ENCODE data around the gene AZI2. TPM values are rescaled to one million over a fixed set of nuclear protein-coding genes. Genes with fewer than 3 reads are reported as not detected.
A peak's percentile ranks its signal among the peaks of the same experiment; 100 is the strongest.

Gene AZI2
- polyA plus RNA-seq, 1 donor (not counting 4 experiments of a cell fraction or from before 2014, with no cell fraction given) = 81.8 TPM

DNA sequence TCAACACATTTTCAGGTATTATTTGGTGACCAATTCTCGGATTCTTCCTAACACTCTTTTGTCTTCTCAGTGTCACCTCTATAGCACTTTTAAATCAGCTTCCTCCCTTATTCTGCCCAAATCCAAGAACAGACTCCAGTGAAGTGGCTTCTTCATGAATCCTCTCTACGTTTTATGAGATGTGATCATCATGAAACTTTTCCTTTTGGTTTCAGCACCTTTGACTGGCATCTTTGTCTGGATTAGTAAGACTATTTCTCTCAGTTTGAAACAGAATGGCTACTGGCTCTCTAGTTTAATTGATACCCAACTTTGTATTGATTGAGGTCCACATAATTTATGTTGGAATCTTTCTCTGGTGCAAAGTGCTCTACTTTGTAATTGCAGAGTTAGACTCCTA, 61.6 kb downstream of the AZI2 start:
- no peak overlapping the region for H3K4me2 ChIP-seq (ENCODE audit: control insufficient read depth, extremely low read depth, insufficient read depth, low read depth, low read length)
- H3K79me2 ChIP-seq (ENCODE audit: control insufficient read depth, insufficient read depth, low read length) = no peaks in the 10 kb centered on the region
- H3K27ac ChIP-seq (ENCODE audit: control insufficient read depth, insufficient read depth, low read length) = no peak overlapping the region
- no peaks in the 10 kb centered on the region for H3K36me3 ChIP-seq (ENCODE audit: control insufficient read depth in 2 of 2, extremely low read depth in 1 of 2, insufficient read depth in 2 of 2, low read length in 2 of 2)
- H3K4me3 ChIP-seq (ENCODE audit: control insufficient read depth in 2 of 3, extremely low read depth in 1 of 3, insufficient read depth in 2 of 3, low read depth in 1 of 3, low read length in 3 of 3) = no peak overlapping the region
- no peaks in the 10 kb centered on the region for H4K20me1 ChIP-seq (ENCODE audit: control insufficient read depth, extremely low read depth, insufficient read depth, low read length)
- DNase-seq (ENCODE audit: low read depth, low spot score) (no peak), FAIRE-seq (no peak)
- H3K4me1 ChIP-seq (ENCODE audit: control insufficient read depth, extremely low read depth, insufficient read depth, low read length) = no peaks in the 10 kb centered on the region
- H3K9me1 ChIP-seq (ENCODE audit: control insufficient read depth, extremely low read depth, insufficient read depth, low read length) = no peaks in the 10 kb centered on the region
- H3K9me3 ChIP-seq (ENCODE audit: control insufficient read depth, low read depth, low read length) = no peaks in the 10 kb centered on the region
- TF ChIP-seq, protein P1, sequence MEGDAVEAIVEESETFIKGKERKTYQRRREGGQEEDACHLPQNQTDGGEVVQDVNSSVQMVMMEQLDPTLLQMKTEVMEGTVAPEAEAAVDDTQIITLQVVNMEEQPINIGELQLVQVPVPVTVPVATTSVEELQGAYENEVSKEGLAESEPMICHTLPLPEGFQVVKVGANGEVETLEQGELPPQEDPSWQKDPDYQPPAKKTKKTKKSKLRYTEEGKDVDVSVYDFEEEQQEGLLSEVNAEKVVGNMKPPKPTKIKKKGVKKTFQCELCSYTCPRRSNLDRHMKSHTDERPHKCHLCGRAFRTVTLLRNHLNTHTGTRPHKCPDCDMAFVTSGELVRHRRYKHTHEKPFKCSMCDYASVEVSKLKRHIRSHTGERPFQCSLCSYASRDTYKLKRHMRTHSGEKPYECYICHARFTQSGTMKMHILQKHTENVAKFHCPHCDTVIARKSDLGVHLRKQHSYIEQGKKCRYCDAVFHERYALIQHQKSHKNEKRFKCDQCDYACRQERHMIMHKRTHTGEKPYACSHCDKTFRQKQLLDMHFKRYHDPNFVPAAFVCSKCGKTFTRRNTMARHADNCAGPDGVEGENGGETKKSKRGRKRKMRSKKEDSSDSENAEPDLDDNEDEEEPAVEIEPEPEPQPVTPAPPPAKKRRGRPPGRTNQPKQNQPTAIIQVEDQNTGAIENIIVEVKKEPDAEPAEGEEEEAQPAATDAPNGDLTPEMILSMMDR (optimal IDR thresholded peaks at IDR 0.05 in 1 of 3, IDR thresholded peaks at IDR 0.05 in 1 of 3, conservative IDR thresholded peaks at IDR 0.05 in 1 of 3; ENCODE audit: extremely low read depth in 1 of 3, insufficient read depth in 2 of 3, low read length in 3 of 3) = no peak
- no peak for TF ChIP-seq EZH2 (IDR thresholded peaks at IDR 0.05; ENCODE audit: low read length)
- no peak overlapping the region for H3K9ac ChIP-seq (ENCODE audit: control insufficient read depth, extremely low read depth, insufficient read depth, low read length)
- no peak overlapping the region for H2AFZ ChIP-seq (ENCODE audit: control insufficient read depth, low read length)
- dilution Hi-C loops (cut with MboI; ENCODE audit: extremely low pct_ligation_motif_present, low sequenced_read_pairs) = no loop called here
- H3K27me3 ChIP-seq (ENCODE audit: control insufficient read depth, extremely low read depth, insufficient read depth, low read length) = no peaks in the 10 kb centered on the region

DNA sequence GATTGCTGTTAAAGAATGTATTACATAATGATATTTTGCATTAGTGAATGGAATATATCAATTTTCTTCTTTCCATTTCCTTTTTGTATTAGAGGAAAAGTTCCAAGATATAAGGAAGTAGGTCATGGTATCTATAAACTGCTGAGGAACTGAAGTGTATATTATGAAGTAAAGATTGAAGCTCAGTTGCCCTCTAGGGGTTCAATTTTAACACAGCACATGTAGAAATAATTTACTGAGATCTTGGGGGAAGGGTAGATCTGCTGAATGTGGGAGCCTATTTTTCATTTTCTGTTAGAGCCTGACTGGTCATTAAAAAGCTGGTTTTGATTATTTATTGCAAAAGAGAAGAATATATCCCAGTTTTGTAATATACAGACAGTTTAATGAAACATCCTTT, 62.0 kb downstream of the AZI2 start:
- H3K4me2 ChIP-seq (ENCODE audit: control insufficient read depth, extremely low read depth, insufficient read depth, low read depth, low read length) = no peak overlapping the region
- H3K9ac ChIP-seq (ENCODE audit: control insufficient read depth, extremely low read depth, insufficient read depth, low read length) = no peak overlapping the region
- H3K9me1 ChIP-seq (ENCODE audit: control insufficient read depth, extremely low read depth, insufficient read depth, low read length) = no peaks in the 10 kb centered on the region
- FAIRE-seq (no peak), DNase-seq (ENCODE audit: low read depth, low spot score) (no peak)
- no peak overlapping the region for H2AFZ ChIP-seq (ENCODE audit: control insufficient read depth, low read length)
- H3K36me3 ChIP-seq (ENCODE audit: control insufficient read depth in 2 of 2, extremely low read depth in 1 of 2, insufficient read depth in 2 of 2, low read length in 2 of 2) = no peaks in the 10 kb centered on the region
- H3K4me1 ChIP-seq (ENCODE audit: control insufficient read depth, extremely low read depth, insufficient read depth, low read length) = no peaks in the 10 kb centered on the region
- H3K27me3 ChIP-seq (ENCODE audit: control insufficient read depth, extremely low read depth, insufficient read depth, low read length) = no peaks in the 10 kb centered on the region
- H3K9me3 ChIP-seq (ENCODE audit: control insufficient read depth, low read depth, low read length) = no peaks in the 10 kb centered on the region
- no peak for TF ChIP-seq EZH2 (IDR thresholded peaks at IDR 0.05; ENCODE audit: low read length)
- TF ChIP-seq, protein P1 (optimal IDR thresholded peaks at IDR 0.05 in 1 of 3, IDR thresholded peaks at IDR 0.05 in 1 of 3, conservative IDR thresholded peaks at IDR 0.05 in 1 of 3; ENCODE audit: extremely low read depth in 1 of 3, insufficient read depth in 2 of 3, low read length in 3 of 3) = peak in 2 of 3 experiments; percentile 38 to 53
- H3K27ac ChIP-seq (ENCODE audit: control insufficient read depth, insufficient read depth, low read length) = no peak overlapping the region
- no peaks in the 10 kb centered on the region for H4K20me1 ChIP-seq (ENCODE audit: control insufficient read depth, extremely low read depth, insufficient read depth, low read length)
- H3K4me3 ChIP-seq (ENCODE audit: control insufficient read depth in 2 of 3, extremely low read depth in 1 of 3, insufficient read depth in 2 of 3, low read depth in 1 of 3, low read length in 3 of 3) = no peak overlapping the region
- dilution Hi-C loops (cut with MboI; ENCODE audit: extremely low pct_ligation_motif_present, low sequenced_read_pairs) = no loop called here
- H3K79me2 ChIP-seq (ENCODE audit: control insufficient read depth, insufficient read depth, low read length) = no peaks in the 10 kb centered on the region

Measured in keratinocyte (primary cell).